GM12878 (cell line): ENCODE data around the gene UIMC1. TPM values are rescaled to one million over a fixed set of nuclear protein-coding genes. Genes with fewer than 3 reads are reported as not detected.

ENCODE experiments used
- ATAC-seq: fragments of 200-7000 bp; cut with Tn5 transposase; 3 replicates; pipeline ENCODE4 v1.9.1; 2020; ENCODE audit warnings: mild to moderate bottlenecking, moderate library complexity
- BruUV-seq: library from RNA; stranded (reverse); fragments of 400-500 nt; replicated peaks from 2 replicates; lab custom pipeline; 2021; lab: Mats Ljungman, UMichigan
- CTCF ChIA-PET: fragments of 300-600 bp; sonication (Branson Sonifier 250); formaldehyde crosslinking; extraction: SDS; loops from one replicate; lab custom pipeline; 2021; ENCODE audit warnings: inconsistent platforms; lab: Yijun Ruan, JAX
- POLR2A ChIA-PET: fragments of 350-600 bp; formaldehyde crosslinking; extraction: SDS; loops from one replicate; lab custom pipeline; 2021; ENCODE audit warnings: inconsistent platforms; lab: Charles Lee
- RAD21 ChIA-PET: fragments of 300-600 bp; sonication (Branson Sonifier 250); formaldehyde crosslinking; loops from one replicate; lab custom pipeline; 2023; ENCODE audit warnings: antibody characterized with exemption; ENCODE audit not compliant: unreplicated experiment; lab: Charles Lee
- SMC1A ChIA-PET: fragments of 300-600 bp; sonication (Branson Sonifier 250); formaldehyde crosslinking; loops from one replicate; lab custom pipeline; 2023; ENCODE audit not compliant: unreplicated experiment, uncharacterized antibody; lab: Charles Lee
- DNase-seq: peaks from one replicate; pipeline ENCODE4 v3.0.0-alpha.2; 2011; ENCODE audit warnings: low read depth, low spot score
- FAIRE-seq: peaks from 3 replicates; lab custom pipeline; 2011; peaks lifted over from hg19 to GRCh38; lab: Jason Lieb, UNC
- H2AFZ ChIP-seq: 2 replicates; pipeline ENCODE4 v1.6.0; 2011; ENCODE audit warnings: low read depth, low read length, control low read depth; ENCODE audit not compliant: control insufficient read depth
- H3K27ac ChIP-seq: 2 replicates; pipeline ENCODE4 v1.5.1; 2011; ENCODE audit warnings: control low read depth; ENCODE audit not compliant: control insufficient read depth, insufficient read depth
- H3K27me3 ChIP-seq, 2 experiments: replicated peaks in 1 of 2; 2 replicates each; pipeline versions ENCODE4 v1.6.0 to v1.6.1; 2011; ENCODE audit warnings: low read length in 1 of 2; ENCODE audit not compliant: control insufficient read depth in 2 of 2, insufficient read depth in 2 of 2
- H3K36me3 ChIP-seq, 2 experiments: 2 replicates each; pipeline ENCODE4 v1.5.1; 2011; ENCODE audit warnings: low read length in 1 of 2; ENCODE audit not compliant: control insufficient read depth in 2 of 2, insufficient read depth in 2 of 2
- H3K4me1 ChIP-seq: 2 replicates; pipeline ENCODE4 v1.6.1; 2011; ENCODE audit warnings: mild to moderate bottlenecking, low read length, moderate library complexity, mixed read lengths; ENCODE audit not compliant: control insufficient read depth, insufficient read depth
- H3K4me2 ChIP-seq: 2 replicates; pipeline ENCODE4 v1.6.0; 2011; ENCODE audit warnings: control low read depth; ENCODE audit not compliant: control insufficient read depth, insufficient read depth
- H3K4me3 ChIP-seq: fragments of 200-600 bp; sonication (generic); 2 replicates; pipeline ENCODE4 v1.5.1; 2016
- H3K79me2 ChIP-seq: 2 replicates; pipeline ENCODE4 v1.6.0; 2011; ENCODE audit warnings: low read length; ENCODE audit not compliant: control insufficient read depth, insufficient read depth
- H3K9ac ChIP-seq: 2 replicates; pipeline ENCODE4 v1.8.0; 2011; ENCODE audit warnings: low read length, control low read depth, mixed read lengths; ENCODE audit not compliant: control insufficient read depth, insufficient read depth
- H3K9me3 ChIP-seq: replicated peaks from 3 replicates; pipeline ENCODE4 v1.5.1; 2011; ENCODE audit warnings: mild to moderate bottlenecking, low read length; ENCODE audit not compliant: control insufficient read depth, insufficient read depth
- H4K20me1 ChIP-seq: 2 replicates; pipeline ENCODE4 v1.6.0; 2011; ENCODE audit not compliant: control insufficient read depth, insufficient read depth
- CEBPB ChIP-seq, 2 experiments: fragments of 150-350 bp in 1 of 2; IDR thresholded peaks; 2 replicates each; pipeline ENCODE4 v1.6.1; 2012 to 2014; ENCODE audit warnings: low read depth in 2 of 2, low read length in 2 of 2, borderline replicate concordance in 1 of 2, inconsistent platforms in 1 of 2
- CHD2 ChIP-seq: IDR thresholded peaks from 2 replicates; pipeline ENCODE4 v1.6.1; 2011; ENCODE audit warnings: low read depth, low read length, improper control_type of control experiment, borderline replicate concordance
- CUX1 ChIP-seq: IDR thresholded peaks from 2 replicates; pipeline ENCODE4 v1.6.1; 2012; ENCODE audit warnings: improper control_type of control experiment, low read depth, low read length; ENCODE audit not compliant: insufficient replicate concordance
- EZH2 ChIP-seq: IDR thresholded peaks from 2 replicates; pipeline ENCODE4 v1.6.1; 2012; ENCODE audit warnings: low read depth, mild to moderate bottlenecking, control low read depth, inconsistent platforms, low read length, borderline replicate concordance; ENCODE audit not compliant: control insufficient read depth
- FOXK2 ChIP-seq: fragments of 450-650 bp; IDR thresholded peaks from 2 replicates; pipeline ENCODE4 v1.6.1; 2017; ENCODE audit warnings: mild to moderate bottlenecking, moderate library complexity
- JUNB ChIP-seq: IDR thresholded peaks from 2 replicates; pipeline ENCODE4 v1.6.1; 2016; ENCODE audit warnings: antibody characterized with exemption, mild to moderate bottlenecking
- MEF2B ChIP-seq: fragments of 450-650 bp; IDR thresholded peaks from 2 replicates; pipeline ENCODE4 v1.6.1; 2018; ENCODE audit warnings: mild to moderate bottlenecking, moderate library complexity; ENCODE audit not compliant: partially characterized antibody, poor library complexity, severe bottlenecking
- NR2F1 ChIP-seq: fragments of 450-650 bp; conservative IDR thresholded peaks from 2 replicates; pipeline ENCODE4 v1.6.1; 2017; ENCODE audit warnings: mild to moderate bottlenecking
- POLR2AphosphoS2 ChIP-seq: IDR thresholded peaks from 2 replicates; pipeline ENCODE4 v1.6.1; 2011; ENCODE audit warnings: low read depth, mild to moderate bottlenecking, low read length, improper control_type of control experiment, moderate library complexity
- SIX5 ChIP-seq: IDR thresholded peaks from 2 replicates; pipeline ENCODE4 v1.6.1; 2011; ENCODE audit warnings: mild to moderate bottlenecking, low read depth, low read length, moderate library complexity; ENCODE audit not compliant: severe bottlenecking
- SP1 ChIP-seq: IDR thresholded peaks from one replicate; pipeline ENCODE4 v1.6.1; 2011; ENCODE audit warnings: low read depth, low read length
- TCF3 ChIP-seq: IDR thresholded peaks from 2 replicates; pipeline ENCODE4 v1.6.1; 2012; ENCODE audit warnings: low read depth, mild to moderate bottlenecking, low read length, borderline replicate concordance; ENCODE audit not compliant: insufficient read depth
- ZBTB4 ChIP-seq: fragments of 450-650 bp; formaldehyde crosslinking; IDR thresholded peaks from 2 replicates; pipeline ENCODE4 v1.4.0; 2022; ENCODE audit warnings: mild to moderate bottlenecking, moderate library complexity
- WGBS: methylation state at CpG from one replicate; pipeline ENCODE4 v1.1.6; 2016; ENCODE audit warnings: low lambda C conversion rate; ENCODE audit not compliant: insufficient replicate concordance, insufficient coverage; ENCODE audit errors: missing lambda C conversion rate; 5-methylcytosine and 5-hydroxymethylcytosine counted together
- in situ Hi-C: fragments of 300-500 bp; cut with MboI; formaldehyde crosslinking; loops from 9 replicates; pipeline ENCODE4 v1.14.3; 2018; ENCODE audit warnings: mixed read lengths
- intact Hi-C: fragments of 100-400 bp; cut with micrococcal nuclease; formaldehyde crosslinking; loops from one replicate; pipeline ENCODE4 v1.14.2; 2022; ENCODE audit not compliant: unreplicated experiment
- polyA plus RNA-seq, 11 experiments: library from polyadenylated mRNA; depleted of rRNA in 4 of 11; unstranded in 6 of 11; stranded (reverse) in 5 of 11; fragments of >200 nt; fragmentation: Nextera tagmentation in 4 of 11; fragmentation: Illumina TruSeq in 1 of 11; extraction: Ambion mirVana in 4 of 11; extraction: Trizol in 1 of 11; gene quantifications; 1 replicate in 1 of 11; 2 replicates in 10 of 11; pipeline versions ENCODE4 v1.2.1 to v1.2.3, GENCODE V29; 2011 to 2016; ENCODE audit warnings: inconsistent platforms in 2 of 11, missing spikeins in 2 of 11, low read depth in 1 of 11
- total RNA-seq, 4 experiments: library from RNA; depleted of rRNA in 3 of 4; stranded (reverse); fragments of >200 nt in 3 of 4; fragmentation: Illumina TruSeq in 1 of 4; extraction: Trizol in 1 of 4; gene quantifications; 2 replicates each; pipeline versions ENCODE4 v1.2.1 to v1.2.3, GENCODE V29; 2013 to 2021

The UIMC1 gene
- total and polyA plus RNA-seq, 10 of the 15 experiments (the other 5 are each of a cell fraction or from before 2014, with no cell fraction given) = 16.2 to 51.4 (median 32.7) TPM

DNA sequence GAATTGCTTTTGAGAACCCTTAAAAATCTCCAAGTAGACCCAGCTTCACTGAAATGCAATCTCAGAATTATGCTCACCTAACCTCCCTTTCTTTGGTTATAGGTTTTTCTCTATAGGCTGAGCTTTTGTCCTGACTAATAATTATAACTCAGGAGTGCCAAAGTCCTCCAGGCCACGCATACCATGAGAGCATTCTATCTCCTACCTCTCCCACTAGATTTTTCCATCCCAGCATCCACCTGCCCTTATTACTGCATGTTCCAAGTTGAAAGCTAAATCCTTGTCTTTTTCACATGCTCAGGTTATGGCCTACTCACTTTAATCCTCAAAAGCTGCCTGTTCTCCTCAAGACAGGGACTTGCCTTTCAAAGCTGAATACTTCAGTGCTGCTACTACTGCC is 38.1 kb upstream of the UIMC1 start (continued):
- no peak for TF ChIP-seq CUX1

GRCh38 chr5:177043958-177044357 is 37.4 kb upstream of the UIMC1 start:
- SMC1A ChIA-PET = no interaction called here
- TF ChIP-seq ZBTB4 (CRISPR knock-in tag) (no peak), CHD2 (no peak), POLR2AphosphoS2 (no peak), EZH2 (no peak), MEF2B (no peak), JUNB (no peak), NR2F1 (no peak), TCF3 (no peak), FOXK2 (no peak), CEBPB (IDR thresholded peaks at IDR 0.05; ENCODE audit: borderline replicate concordance in 1 of 2, low read depth in 2 of 2, low read length in 2 of 2) (no peak), SIX5 (no peak), SP1 (no peak)
- ATAC-seq (no peak), FAIRE-seq (no peak), DNase-seq (no peak)
- POLR2A ChIA-PET = no interaction called here
- CTCF ChIA-PET = interaction anchor here (1.4 kb wide), 1 partner anchor 383 kb away, joined by 3 read pairs; no protein-coding TSS in a partner anchor
- Histone ChIP-seq H3K4me2 (no peak overlapping the region), H3K79me2 (no peaks in the 10 kb centered on the region), H3K4me1 (no peaks in the 10 kb centered on the region), H3K27ac (no peak overlapping the region), H4K20me1 (no peaks in the 10 kb centered on the region), H2AFZ (no peak overlapping the region), H3K9ac (no peak overlapping the region), H3K4me3 (no peak overlapping the region), H3K27me3 (no peaks in the 10 kb centered on the region), H3K9me3 (no peaks in the 10 kb centered on the region), H3K36me3 (peaks cover 10 to 13% of the 10 kb centered on the region in 2 experiments)
- in situ Hi-C loops (no loop called here), intact Hi-C loops (no loop called here)
- RAD21 ChIA-PET = no interaction called here
- 100% methylated on average over 1 of the region's 1 CpG for WGBS
- BruUV-seq = no TSS peak
